Measurements from ENCODE around the gene ADK.

Gene ADK

GRCh38 chr10:74118804-74119203 lies 32.2 kb upstream of the ADK start:
- DNase-seq = no peak
- peak overlapping the region; percentile 79 for H3K27ac Mint-ChIP-seq
- H3K27me3 Mint-ChIP-seq (ENCODE audit: low read depth, poor library complexity) = no peaks in the 10 kb centered on the region
- H3K4me1 Mint-ChIP-seq = peaks cover 14% of the 10 kb centered on the region
- no peaks in the 10 kb centered on the region for H3K9me3 Mint-ChIP-seq
- no peak overlapping the region for H3K4me3 Mint-ChIP-seq
- H3K36me3 Mint-ChIP-seq (ENCODE audit: low read depth) = peaks cover 81% of the 10 kb centered on the region
- TF ChIP-seq CTCF (IDR thresholded peaks at IDR 0.05) = no peak

- Mint-ChIP-seq H3K4me1 (peaks cover 14% of the 10 kb centered on the region), H3K36me3 (ENCODE audit: low read depth) (peaks cover 70% of the 10 kb centered on the region)
Observed at GRCh38 chr10:74120911-74121310, 30.1 kb upstream of the ADK start.

GRCh38 chr10:74121368-74121767 lies 29.7 kb upstream of the ADK start:
- H3K27me3 Mint-ChIP-seq (ENCODE audit: low read depth, poor library complexity) = no peaks in the 10 kb centered on the region
- no peak overlapping the region for H3K4me3 Mint-ChIP-seq
- no peak for DNase-seq
- no peak for TF ChIP-seq CTCF (IDR thresholded peaks at IDR 0.05)
- H3K27ac Mint-ChIP-seq = peak overlapping the region; percentile 82
- no peaks in the 10 kb centered on the region for H3K9me3 Mint-ChIP-seq
- peaks cover 14% of the 10 kb centered on the region for H3K4me1 Mint-ChIP-seq
- peaks cover 69% of the 10 kb centered on the region for H3K36me3 Mint-ChIP-seq (ENCODE audit: low read depth)

More at GRCh38 chr10:74120911-74121310, 30.1 kb upstream of the ADK start:
- Mint-ChIP-seq H3K4me3 (no peak overlapping the region), H3K9me3 (no peaks in the 10 kb centered on the region), H3K27me3 (ENCODE audit: low read depth, poor library complexity) (no peaks in the 10 kb centered on the region), H3K27ac (peak overlapping the region; percentile 24)
- no peak for TF ChIP-seq CTCF (IDR thresholded peaks at IDR 0.05)
- no peak for DNase-seq

- no peak for TF ChIP-seq CTCF (IDR thresholded peaks at IDR 0.05)
- H3K36me3 Mint-ChIP-seq (ENCODE audit: low read depth) = peaks cover 64% of the 10 kb centered on the region
- DNase-seq = no peak
- H3K4me3 Mint-ChIP-seq = no peak overlapping the region
- H3K9me3 Mint-ChIP-seq = no peaks in the 10 kb centered on the region
- no peaks in the 10 kb centered on the region for H3K27me3 Mint-ChIP-seq (ENCODE audit: low read depth, poor library complexity)
- peak overlapping the region; percentile 82 for H3K27ac Mint-ChIP-seq
- peaks cover 14% of the 10 kb centered on the region for H3K4me1 Mint-ChIP-seq
Observed at GRCh38 chr10:74122060-74122459, 29.0 kb upstream of the ADK start.

GRCh38 chr10:74123081-74123480 lies 27.9 kb upstream of the ADK start:
- Mint-ChIP-seq H3K36me3 (ENCODE audit: low read depth) (peaks cover 67% of the 10 kb centered on the region), H3K4me1 (peaks cover 14% of the 10 kb centered on the region), H3K27me3 (ENCODE audit: low read depth, poor library complexity) (no peaks in the 10 kb centered on the region), H3K27ac (peak overlapping the region; percentile 87), H3K4me3 (no peak overlapping the region), H3K9me3 (no peaks in the 10 kb centered on the region)
- TF ChIP-seq CTCF (IDR thresholded peaks at IDR 0.05) = no peak
- DNase-seq = no peak

GRCh38 chr10:74133923-74134820 lies 16.8 kb upstream of the ADK start:
- Mint-ChIP-seq H3K27ac (no peak overlapping the region), H3K36me3 (ENCODE audit: low read depth) (peaks cover 76% of the 10 kb centered on the region), H3K27me3 (ENCODE audit: low read depth, poor library complexity) (no peaks in the 10 kb centered on the region), H3K4me1 (no peaks in the 10 kb centered on the region), H3K4me3 (no peak overlapping the region), H3K9me3 (no peaks in the 10 kb centered on the region)
- no peak for TF ChIP-seq CTCF (IDR thresholded peaks at IDR 0.05)
- no peak for DNase-seq

Measured in nephron progenitor cell (in vitro differentiated cells).